Measurements from ENCODE around the gene PRRT3.

The PRRT3 gene

DNA sequence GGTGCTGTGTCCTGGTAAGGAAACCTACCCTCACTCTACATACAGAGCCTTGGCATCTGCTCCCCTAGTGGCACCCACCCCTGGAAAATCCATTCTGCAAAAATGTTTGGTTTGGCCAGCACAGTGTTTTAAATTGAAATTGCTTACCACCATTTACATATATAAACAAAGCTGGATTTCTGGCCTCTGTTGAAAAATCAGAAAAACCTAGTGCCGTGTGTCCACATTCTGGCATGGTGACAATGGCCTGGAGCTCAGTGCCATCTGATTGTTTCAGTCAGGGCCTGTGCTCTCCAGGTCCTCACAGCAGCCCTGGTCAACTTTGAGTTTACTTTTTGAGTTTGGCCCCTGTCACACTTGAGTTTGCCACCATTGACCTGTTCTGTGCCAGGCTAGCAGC is 38.2 kb downstream of the PRRT3 start:
- Histone ChIP-seq H3K9ac (ENCODE audit: low read length) (no peak overlapping the region), H3F3A (ENCODE audit: insufficient read depth) (no peaks in the 10 kb centered on the region), H3K4me2 (ENCODE audit: low read depth, low read length, poor library complexity, severe bottlenecking) (no peak overlapping the region), H3K79me2 (ENCODE audit: insufficient read depth, low read length) (no peaks in the 10 kb centered on the region), H3K9me2 (replicated peaks; ENCODE audit: insufficient read depth, low read length) (no peaks in the 10 kb centered on the region), H3K36me3 (ENCODE audit: low read length) (no peaks in the 10 kb centered on the region), H3K9me3 (ENCODE audit: insufficient read depth, low read length) (no peaks in the 10 kb centered on the region), H3K27me3 (ENCODE audit: low read length) (no peaks in the 10 kb centered on the region), H3K27ac (ENCODE audit: low read depth, low read length) (no peak overlapping the region), H2AFZ (ENCODE audit: low read depth, low read length, severe bottlenecking) (no peak overlapping the region), H3K4me3 (ENCODE audit: insufficient read depth, low read length, poor library complexity, severe bottlenecking) (no peak overlapping the region), H4K20me1 (ENCODE audit: low read depth, low read length) (no peaks in the 10 kb centered on the region)
- TF ChIP-seq, protein P1, sequence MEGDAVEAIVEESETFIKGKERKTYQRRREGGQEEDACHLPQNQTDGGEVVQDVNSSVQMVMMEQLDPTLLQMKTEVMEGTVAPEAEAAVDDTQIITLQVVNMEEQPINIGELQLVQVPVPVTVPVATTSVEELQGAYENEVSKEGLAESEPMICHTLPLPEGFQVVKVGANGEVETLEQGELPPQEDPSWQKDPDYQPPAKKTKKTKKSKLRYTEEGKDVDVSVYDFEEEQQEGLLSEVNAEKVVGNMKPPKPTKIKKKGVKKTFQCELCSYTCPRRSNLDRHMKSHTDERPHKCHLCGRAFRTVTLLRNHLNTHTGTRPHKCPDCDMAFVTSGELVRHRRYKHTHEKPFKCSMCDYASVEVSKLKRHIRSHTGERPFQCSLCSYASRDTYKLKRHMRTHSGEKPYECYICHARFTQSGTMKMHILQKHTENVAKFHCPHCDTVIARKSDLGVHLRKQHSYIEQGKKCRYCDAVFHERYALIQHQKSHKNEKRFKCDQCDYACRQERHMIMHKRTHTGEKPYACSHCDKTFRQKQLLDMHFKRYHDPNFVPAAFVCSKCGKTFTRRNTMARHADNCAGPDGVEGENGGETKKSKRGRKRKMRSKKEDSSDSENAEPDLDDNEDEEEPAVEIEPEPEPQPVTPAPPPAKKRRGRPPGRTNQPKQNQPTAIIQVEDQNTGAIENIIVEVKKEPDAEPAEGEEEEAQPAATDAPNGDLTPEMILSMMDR (IDR thresholded peaks at IDR 0.05; ENCODE audit: insufficient read depth, low read length, poor library complexity, severe bottlenecking), result no peak
- no peak for TF ChIP-seq EZH2phosphoT487 (conservative IDR thresholded peaks at IDR 0.05; ENCODE audit: low read length)

DNA sequence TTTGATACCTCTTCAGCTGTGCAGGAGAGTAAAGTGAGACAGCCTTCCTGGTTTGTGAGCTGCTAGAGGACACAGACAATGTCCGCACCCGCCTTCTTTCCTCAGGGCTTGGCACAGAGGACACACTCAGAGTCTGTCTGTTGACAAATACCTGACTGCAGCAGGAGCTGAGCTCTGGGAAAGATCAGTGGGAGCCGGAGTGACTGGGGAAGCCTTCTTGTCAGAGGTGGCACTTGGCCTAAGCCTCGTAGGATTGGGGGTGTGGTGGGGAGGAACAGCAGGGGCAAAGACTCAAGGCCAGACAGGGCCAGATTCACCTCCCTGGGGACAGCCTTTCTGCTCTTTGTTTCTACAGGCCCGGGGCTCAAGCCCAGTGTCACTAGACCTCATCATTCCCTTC is 38.6 kb downstream of the PRRT3 start:
- H3K9me3 ChIP-seq (ENCODE audit: insufficient read depth, low read length), result no peaks in the 10 kb centered on the region
- no peaks in the 10 kb centered on the region for H4K20me1 ChIP-seq (ENCODE audit: low read depth, low read length)
- H3K9ac ChIP-seq (ENCODE audit: low read length), result no peak overlapping the region
- no peak overlapping the region for H3K27ac ChIP-seq (ENCODE audit: low read depth, low read length)
- no peak overlapping the region for H3K4me2 ChIP-seq (ENCODE audit: low read depth, low read length, poor library complexity, severe bottlenecking)
- no peaks in the 10 kb centered on the region for H3K79me2 ChIP-seq (ENCODE audit: insufficient read depth, low read length)
- H3K9me2 ChIP-seq (replicated peaks; ENCODE audit: insufficient read depth, low read length), result no peaks in the 10 kb centered on the region
- no peak overlapping the region for H3K4me3 ChIP-seq (ENCODE audit: insufficient read depth, low read length, poor library complexity, severe bottlenecking)
- H3K27me3 ChIP-seq (ENCODE audit: low read length), result no peaks in the 10 kb centered on the region
- TF ChIP-seq, protein P1 (IDR thresholded peaks at IDR 0.05; ENCODE audit: insufficient read depth, low read length, poor library complexity, severe bottlenecking), result no peak
- no peak for TF ChIP-seq EZH2phosphoT487 (conservative IDR thresholded peaks at IDR 0.05; ENCODE audit: low read length)
- H2AFZ ChIP-seq (ENCODE audit: low read depth, low read length, severe bottlenecking), result no peak overlapping the region
- no peaks in the 10 kb centered on the region for H3K36me3 ChIP-seq (ENCODE audit: low read length)
- no peaks in the 10 kb centered on the region for H3F3A ChIP-seq (ENCODE audit: insufficient read depth)

DNA sequence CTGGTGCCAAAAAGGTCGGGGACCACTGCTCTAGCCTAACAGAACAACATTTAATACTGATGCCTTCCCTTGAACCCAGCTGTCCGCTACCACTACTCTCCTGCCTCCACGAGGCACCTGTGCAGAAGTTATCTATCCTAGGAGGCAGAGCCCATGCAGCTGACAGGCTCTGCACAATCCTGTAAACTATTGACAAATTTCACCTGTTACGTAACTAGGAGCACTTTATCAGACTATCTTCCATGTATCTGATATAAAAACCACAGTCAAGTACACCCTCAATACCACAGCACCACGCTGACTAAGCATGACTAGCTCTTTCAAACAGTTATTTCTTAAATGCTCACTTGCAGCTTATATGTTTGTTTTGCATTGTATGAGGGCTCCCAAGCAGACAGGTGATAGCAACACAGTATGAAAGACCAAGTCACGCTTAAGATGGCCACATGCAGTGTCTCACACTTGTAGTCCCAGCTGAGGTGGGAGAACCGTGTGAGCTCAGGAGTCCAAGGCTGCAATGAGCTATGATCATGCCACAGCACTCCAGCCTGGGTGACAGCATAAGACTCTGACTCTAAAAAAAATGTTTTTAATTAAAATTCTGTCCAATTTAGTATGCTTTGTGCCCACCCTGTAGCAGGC is 39.8 kb downstream of the PRRT3 start:
- Histone ChIP-seq H3K79me2 (ENCODE audit: insufficient read depth, low read length) (no peaks in the 10 kb centered on the region), H3K36me3 (ENCODE audit: low read length) (no peaks in the 10 kb centered on the region), H3F3A (ENCODE audit: insufficient read depth) (no peaks in the 10 kb centered on the region), H3K27me3 (ENCODE audit: low read length) (no peaks in the 10 kb centered on the region), H2AFZ (ENCODE audit: low read depth, low read length, severe bottlenecking) (no peak overlapping the region), H3K9me3 (ENCODE audit: insufficient read depth, low read length) (no peaks in the 10 kb centered on the region), H3K4me3 (ENCODE audit: insufficient read depth, low read length, poor library complexity, severe bottlenecking) (no peak overlapping the region), H3K9me2 (replicated peaks; ENCODE audit: insufficient read depth, low read length) (no peaks in the 10 kb centered on the region), H4K20me1 (ENCODE audit: low read depth, low read length) (no peaks in the 10 kb centered on the region), H3K9ac (ENCODE audit: low read length) (no peak overlapping the region), H3K27ac (ENCODE audit: low read depth, low read length) (no peak overlapping the region), H3K4me2 (ENCODE audit: low read depth, low read length, poor library complexity, severe bottlenecking) (no peak overlapping the region)
- TF ChIP-seq, protein P1 (IDR thresholded peaks at IDR 0.05; ENCODE audit: insufficient read depth, low read length, poor library complexity, severe bottlenecking), result no peak
- no peak for TF ChIP-seq EZH2phosphoT487 (conservative IDR thresholded peaks at IDR 0.05; ENCODE audit: low read length)
